K562 (cell line): ENCODE results near the gene SLC33A1. TPM values are rescaled to one million over a fixed set of nuclear protein-coding genes. Genes with fewer than 3 reads are reported as not detected.
A peak's percentile ranks its signal among the peaks of the same experiment; 100 is the strongest.

Experiments
- CBX3 ChIP-seq, 2 experiments: IDR thresholded peaks; 1 replicate in 1 of 2; 2 replicates in 1 of 2; pipeline ENCODE4 v1.6.1; 2012; ENCODE audit warnings: inconsistent platforms in 2 of 2, low read length in 2 of 2, borderline replicate concordance in 1 of 2, control low read depth in 1 of 2
- CLOCK ChIP-seq: fragments of 250-450 bp; sonication (Bioruptor Pico); IDR thresholded peaks from 2 replicates; pipeline ENCODE4 v1.4.0; 2020; ENCODE audit warnings: mild to moderate bottlenecking, moderate library complexity, borderline replicate concordance
- CREBBP ChIP-seq: IDR thresholded peaks from one replicate; pipeline ENCODE4 v1.6.1; 2012; ENCODE audit warnings: low read depth, mild to moderate bottlenecking, control low read depth, inconsistent platforms, low read length
- HIVEP1 ChIP-seq: fragments of 250-450 bp; sonication (Bioruptor Pico); IDR thresholded peaks from 2 replicates; pipeline ENCODE4 v1.4.0; 2020; ENCODE audit warnings: mild to moderate bottlenecking
- KAT2B ChIP-seq: IDR thresholded peaks from one replicate; pipeline ENCODE4 v1.6.1; 2012; ENCODE audit warnings: low read depth, mild to moderate bottlenecking, control low read depth, inconsistent platforms, low read length, moderate library complexity
- KLF16 ChIP-seq: IDR thresholded peaks from 2 replicates; pipeline ENCODE4 v1.6.1; 2016; ENCODE audit warnings: antibody characterized with exemption
- MEF2A ChIP-seq: IDR thresholded peaks from 2 replicates; pipeline ENCODE4 v1.6.1; 2011; ENCODE audit warnings: low read depth, mild to moderate bottlenecking, low read length, moderate library complexity; ENCODE audit not compliant: control insufficient read depth
- NR2C1 ChIP-seq, 2 experiments: fragments of 450-650 bp; IDR thresholded peaks; 2 replicates each; pipeline ENCODE4 v1.6.1; 2017; ENCODE audit warnings: mild to moderate bottlenecking in 2 of 2, antibody characterized with exemption in 1 of 2, inconsistent platforms in 1 of 2, missing compliant biosample characterization in 1 of 2, missing genetic modification characterization in 1 of 2
- REST ChIP-seq, 2 experiments: fragments of 450-650 bp; formaldehyde crosslinking in 1 of 2; IDR thresholded peaks; 2 replicates each; pipeline versions ENCODE4 v1.4.0 to v1.6.1; 2014 to 2020; ENCODE audit warnings: mild to moderate bottlenecking in 2 of 2, borderline replicate concordance in 1 of 2, low read depth in 1 of 2
- SETDB1 ChIP-seq: IDR thresholded peaks from one replicate; pipeline ENCODE4 v1.6.1; 2012; ENCODE audit warnings: low read length, control low read depth, inconsistent platforms
- SP1 ChIP-seq: sonication (generic); formaldehyde crosslinking; IDR thresholded peaks from 2 replicates; pipeline ENCODE4 v1.8.1; 2022; ENCODE audit warnings: mild to moderate bottlenecking, missing genetic modification reagents
- ZNF146 ChIP-seq: IDR thresholded peaks from one replicate; pipeline ENCODE4 v1.6.1; 2018; ENCODE audit warnings: missing compliant biosample characterization; ENCODE audit not compliant: unreplicated experiment
- ZNF551 ChIP-seq: fragments of 250-450 bp; sonication (Bioruptor Pico); IDR thresholded peaks from 2 replicates; pipeline ENCODE4 v1.5.0; 2021; ENCODE audit warnings: mild to moderate bottlenecking, moderate library complexity
- polyA plus RNA-seq, 8 experiments: library from polyadenylated mRNA; depleted of rRNA in 4 of 8; stranded (reverse) in 5 of 8; unstranded in 3 of 8; fragments of >200 nt; fragmentation: Nextera tagmentation in 2 of 8; fragmentation: Illumina TruSeq in 1 of 8; extraction: Ambion mirVana in 2 of 8; extraction: Trizol in 1 of 8; gene quantifications; 2 replicates each; pipeline versions ENCODE4 v1.2.1 to v1.2.3, GENCODE V29; 2011 to 2014; ENCODE audit warnings: inconsistent platforms in 1 of 8, missing spikeins in 1 of 8
- total RNA-seq, 7 experiments: library from RNA; depleted of rRNA in 6 of 7; stranded (reverse); fragments of >200 nt in 6 of 7; fragmentation: Illumina TruSeq in 2 of 7; extraction: Trizol in 2 of 7; gene quantifications; 2 replicates each; pipeline versions ENCODE4 v1.2.1 to v1.2.3, GENCODE V29; 2011 to 2021; ENCODE audit warnings: low replicate concordance in 1 of 7
- TF ChIP-seq, protein P1 (sequence below): fragments of 250-450 bp; sonication (Bioruptor Pico); IDR thresholded peaks from 2 replicates; pipeline ENCODE4 v1.5.0; 2020; ENCODE audit warnings: mild to moderate bottlenecking

Gene SLC33A1
- total and polyA plus RNA-seq, 9 of the 15 experiments (the other 6 are each of a cell fraction or from before 2014, with no cell fraction given) = 6.2 to 26.8 (median 19.6) TPM

GRCh38 chr3:155805802-155806618 lies 48.2 kb downstream of the SLC33A1 start, which contains the start of gene C3orf33 (continued):
- TF ChIP-seq ZNF146 (CRISPR knock-in tag) (no peak), KLF16 (no peak), CLOCK (CRISPR knock-in tag) (no peak), SP1 (CRISPR knock-in tag) (no peak; the same call in 1 of the 2 replicates), HIVEP1 (CRISPR knock-in tag) (no peak), ZNF551 (CRISPR knock-in tag) (no peak), CBX3 (IDR thresholded peaks at IDR 0.05; ENCODE audit: borderline replicate concordance in 1 of 2, low read length in 2 of 2) (0 out of 3 replicates have a peak, but pooled peaks of 1 of the 2 experiments have one; percentile 8), MEF2A (no peak), SETDB1 (no peak), REST (IDR thresholded peaks at IDR 0.05; ENCODE audit: borderline replicate concordance) (peak; percentile 87), REST (CRISPR knock-in tag; IDR thresholded peaks at IDR 0.05; ENCODE audit: low read depth) (peak; percentile 71; the same call in 1 of the 2 replicates), KAT2B (no peak), NR2C1 (IDR thresholded peaks at IDR 0.05) (no peak), NR2C1 (tag; IDR thresholded peaks at IDR 0.05) (no peak), CREBBP (no peak)
- TF ChIP-seq, protein P1, sequence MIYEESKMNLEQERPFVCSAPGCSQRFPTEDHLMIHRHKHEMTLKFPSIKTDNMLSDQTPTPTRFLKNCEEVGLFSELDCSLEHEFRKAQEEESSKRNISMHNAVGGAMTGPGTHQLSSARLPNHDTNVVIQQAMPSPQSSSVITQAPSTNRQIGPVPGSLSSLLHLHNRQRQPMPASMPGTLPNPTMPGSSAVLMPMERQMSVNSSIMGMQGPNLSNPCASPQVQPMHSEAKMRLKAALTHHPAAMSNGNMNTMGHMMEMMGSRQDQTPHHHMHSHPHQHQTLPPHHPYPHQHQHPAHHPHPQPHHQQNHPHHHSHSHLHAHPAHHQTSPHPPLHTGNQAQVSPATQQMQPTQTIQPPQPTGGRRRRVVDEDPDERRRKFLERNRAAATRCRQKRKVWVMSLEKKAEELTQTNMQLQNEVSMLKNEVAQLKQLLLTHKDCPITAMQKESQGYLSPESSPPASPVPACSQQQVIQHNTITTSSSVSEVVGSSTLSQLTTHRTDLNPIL (CRISPR knock-in tag) = no peak
